H1 (cell line): ENCODE data around the gene GTPBP6.

ENCODE experiments used
- ASH2L ChIP-seq: fragments of 200-600, 300-600 bp; sonication (generic); IDR thresholded peaks from one replicate; pipeline ENCODE4 v1.7.1; 2017; ENCODE audit warnings: low read length
- EGR1 ChIP-seq: IDR thresholded peaks from 2 replicates; pipeline ENCODE4 v1.6.1; 2011; ENCODE audit warnings: low read depth, low read length, borderline replicate concordance
- EZH2 ChIP-seq: fragments of 200-600 bp; sonication (generic); IDR thresholded peaks from 2 replicates; pipeline ENCODE4 v1.7.1; 2012; ENCODE audit warnings: low read depth, mild to moderate bottlenecking, moderate library complexity, low read length, inconsistent platforms; ENCODE audit not compliant: severe bottlenecking
- GABPA ChIP-seq: IDR thresholded peaks from 2 replicates; pipeline ENCODE4 v1.6.1; 2011; ENCODE audit warnings: mild to moderate bottlenecking, low read length, moderate library complexity, borderline replicate concordance; ENCODE audit not compliant: insufficient read depth
- PHF8 ChIP-seq: fragments of 200-600 bp; sonication (generic); conservative IDR thresholded peaks from 2 replicates; pipeline ENCODE4 v1.7.1; 2012; ENCODE audit warnings: low read depth, mild to moderate bottlenecking, inconsistent platforms, low read length, moderate library complexity
- POLR2A ChIP-seq, 2 experiments: IDR thresholded peaks; 1 replicate in 1 of 2; 2 replicates in 1 of 2; pipeline ENCODE4 v1.6.1; 2011; ENCODE audit warnings: low read depth in 2 of 2, low read length in 2 of 2, mild to moderate bottlenecking in 2 of 2; ENCODE audit errors: control extremely low read depth in 1 of 2
- POLR2AphosphoS5 ChIP-seq: IDR thresholded peaks from 2 replicates; pipeline ENCODE4 v1.6.1; 2011; ENCODE audit warnings: low read depth, low read length
- SP2 ChIP-seq: IDR thresholded peaks from 2 replicates; pipeline ENCODE4 v1.6.1; 2012; ENCODE audit warnings: mild to moderate bottlenecking, low read length, inconsistent platforms
- TAF7 ChIP-seq: optimal IDR thresholded peaks from 2 replicates; pipeline ENCODE3; 2011; ENCODE audit warnings: low read depth, mild to moderate bottlenecking, inconsistent platforms, low read length, moderate library complexity, borderline replicate concordance
- TEAD4 ChIP-seq: IDR thresholded peaks from 2 replicates; pipeline ENCODE4 v1.6.1; 2012; ENCODE audit warnings: low read depth, low read length, inconsistent platforms, mixed read lengths
- TF ChIP-seq, protein P1 (sequence below), 3 experiments: IDR thresholded peaks; 1 replicate in 2 of 3; 2 replicates in 1 of 3; pipeline versions ENCODE4 v1.5.1 to v1.6.1; 2011; ENCODE audit warnings: low read length in 3 of 3, mild to moderate bottlenecking in 3 of 3, inconsistent platforms in 2 of 3, low read depth in 1 of 3, moderate library complexity in 1 of 3; ENCODE audit not compliant: insufficient read depth in 1 of 3; ENCODE audit errors: control extremely low read depth in 1 of 3
- TF ChIP-seq, protein P2 (sequence below): IDR thresholded peaks from 2 replicates; pipeline ENCODE4 v1.6.1; 2011; ENCODE audit warnings: low read length, improper control_type of control experiment

GRCh38 chrX:285076-285677 lies 33.4 kb downstream of the GTPBP6 start:
- TF ChIP-seq, protein P1, sequence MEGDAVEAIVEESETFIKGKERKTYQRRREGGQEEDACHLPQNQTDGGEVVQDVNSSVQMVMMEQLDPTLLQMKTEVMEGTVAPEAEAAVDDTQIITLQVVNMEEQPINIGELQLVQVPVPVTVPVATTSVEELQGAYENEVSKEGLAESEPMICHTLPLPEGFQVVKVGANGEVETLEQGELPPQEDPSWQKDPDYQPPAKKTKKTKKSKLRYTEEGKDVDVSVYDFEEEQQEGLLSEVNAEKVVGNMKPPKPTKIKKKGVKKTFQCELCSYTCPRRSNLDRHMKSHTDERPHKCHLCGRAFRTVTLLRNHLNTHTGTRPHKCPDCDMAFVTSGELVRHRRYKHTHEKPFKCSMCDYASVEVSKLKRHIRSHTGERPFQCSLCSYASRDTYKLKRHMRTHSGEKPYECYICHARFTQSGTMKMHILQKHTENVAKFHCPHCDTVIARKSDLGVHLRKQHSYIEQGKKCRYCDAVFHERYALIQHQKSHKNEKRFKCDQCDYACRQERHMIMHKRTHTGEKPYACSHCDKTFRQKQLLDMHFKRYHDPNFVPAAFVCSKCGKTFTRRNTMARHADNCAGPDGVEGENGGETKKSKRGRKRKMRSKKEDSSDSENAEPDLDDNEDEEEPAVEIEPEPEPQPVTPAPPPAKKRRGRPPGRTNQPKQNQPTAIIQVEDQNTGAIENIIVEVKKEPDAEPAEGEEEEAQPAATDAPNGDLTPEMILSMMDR (IDR thresholded peaks at IDR 0.05; ENCODE audit: control extremely low read depth in 1 of 3, insufficient read depth in 1 of 3, low read depth in 1 of 3, low read length in 3 of 3), result no peak
- TF ChIP-seq POLR2A (IDR thresholded peaks at IDR 0.05; ENCODE audit: control extremely low read depth in 1 of 2, low read depth in 2 of 2, low read length in 2 of 2) (no peak), ASH2L (no peak), POLR2AphosphoS5 (no peak; the same call in 1 of the 2 replicates), TAF7 (no peak), SP2 (no peak), EGR1 (no peak), EZH2 (no peak), TEAD4 (no peak), GABPA (no peak), PHF8 (no peak)
- TF ChIP-seq, protein P2, sequence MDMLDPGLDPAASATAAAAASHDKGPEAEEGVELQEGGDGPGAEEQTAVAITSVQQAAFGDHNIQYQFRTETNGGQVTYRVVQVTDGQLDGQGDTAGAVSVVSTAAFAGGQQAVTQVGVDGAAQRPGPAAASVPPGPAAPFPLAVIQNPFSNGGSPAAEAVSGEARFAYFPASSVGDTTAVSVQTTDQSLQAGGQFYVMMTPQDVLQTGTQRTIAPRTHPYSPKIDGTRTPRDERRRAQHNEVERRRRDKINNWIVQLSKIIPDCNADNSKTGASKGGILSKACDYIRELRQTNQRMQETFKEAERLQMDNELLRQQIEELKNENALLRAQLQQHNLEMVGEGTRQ, result no peak
